Measurements from ENCODE around the gene APOBEC3F.

APOBEC3F gene

GRCh38 chr22:39021552-39022250 is 19.0 kb upstream of the APOBEC3F start:
- H3K4me3 ChIP-seq (replicated peaks; ENCODE audit: low read depth, low read length) = no peak overlapping the region

GRCh38 chr22:39024519-39025308 is 15.9 kb upstream of the APOBEC3F start:
- H3K4me3 ChIP-seq (replicated peaks; ENCODE audit: low read depth, low read length) = no peak overlapping the region
- DNase-seq (ENCODE audit: extremely low read depth, low read depth) = no peak
- TF ChIP-seq CTCF (IDR thresholded peaks at IDR 0.05; ENCODE audit: low read depth, low read length, missing control alignments) = no peak

More at GRCh38 chr22:39021552-39022250, 19.0 kb upstream of the APOBEC3F start:
- TF ChIP-seq CTCF (IDR thresholded peaks at IDR 0.05; ENCODE audit: low read depth, low read length, missing control alignments) = no peak
- no peak for DNase-seq (ENCODE audit: extremely low read depth, low read depth)

GRCh38 chr22:39026509-39027150 is 14.0 kb upstream of the APOBEC3F start:
- DNase-seq (ENCODE audit: extremely low read depth, low read depth) = no peak
- no peak for TF ChIP-seq CTCF (IDR thresholded peaks at IDR 0.05; ENCODE audit: low read depth, low read length, missing control alignments)
- no peak overlapping the region for H3K4me3 ChIP-seq (replicated peaks; ENCODE audit: low read depth, low read length)

GRCh38 chr22:39027717-39028116 is 12.9 kb upstream of the APOBEC3F start:
- TF ChIP-seq CTCF (IDR thresholded peaks at IDR 0.05; ENCODE audit: low read depth, low read length, missing control alignments) = no peak
- DNase-seq (ENCODE audit: extremely low read depth, low read depth) = no peak
- H3K4me3 ChIP-seq (replicated peaks; ENCODE audit: low read depth, low read length) = no peak overlapping the region

GRCh38 chr22:39028281-39028680 is 12.4 kb upstream of the APOBEC3F start:
- no peak for TF ChIP-seq CTCF (IDR thresholded peaks at IDR 0.05; ENCODE audit: low read depth, low read length, missing control alignments)
- no peak for DNase-seq (ENCODE audit: extremely low read depth, low read depth)
- H3K4me3 ChIP-seq (replicated peaks; ENCODE audit: low read depth, low read length) = no peak overlapping the region

- DNase-seq (ENCODE audit: extremely low read depth, low read depth) = no peak
- no peak for TF ChIP-seq CTCF (IDR thresholded peaks at IDR 0.05; ENCODE audit: low read depth, low read length, missing control alignments)
- H3K4me3 ChIP-seq (replicated peaks; ENCODE audit: low read depth, low read length) = no peak overlapping the region
Observed at GRCh38 chr22:39029227-39029626, 11.4 kb upstream of the APOBEC3F start.

Measured in HFF-Myc (cell line).